RWPE2 (cell line): ENCODE data around the gene DNHD1.

Source experiments
- ATAC-seq: fragments of 200-7000 bp; cut with Tn5 transposase; 3 replicates; pipeline ENCODE4 v1.9.1; 2021; ENCODE audit warnings: low read depth
- DNase-seq: peaks from one replicate; pipeline ENCODE4 v3.0.0-alpha.2; 2020; ENCODE audit warnings: low spot score
- H3K27ac ChIP-seq: fragments of 450-650 bp; 2 replicates; pipeline ENCODE4 v1.5.1; 2017; ENCODE audit warnings: mild to moderate bottlenecking; ENCODE audit not compliant: poor library complexity, severe bottlenecking
- H3K27me3 ChIP-seq: fragments of 250-450 bp; sonication (Bioruptor Pico); 2 replicates; pipeline ENCODE4 v1.5.1; 2021; ENCODE audit warnings: mild to moderate bottlenecking, moderate library complexity; ENCODE audit not compliant: insufficient read depth, poor library complexity, severe bottlenecking
- H3K36me3 ChIP-seq: fragments of 250-450 bp; sonication (Bioruptor Pico); 2 replicates; pipeline ENCODE4 v1.5.1; 2020; ENCODE audit warnings: low read depth, mild to moderate bottlenecking, moderate library complexity
- H3K4me1 ChIP-seq: fragments of 250-450 bp; sonication (Bioruptor Pico); 2 replicates; pipeline ENCODE4 v1.5.1; 2021; ENCODE audit warnings: mild to moderate bottlenecking, moderate library complexity; ENCODE audit not compliant: insufficient read depth, poor library complexity, severe bottlenecking
- H3K4me3 ChIP-seq: fragments of 250-450 bp; sonication (Bioruptor Pico); 2 replicates; pipeline ENCODE4 v1.5.1; 2021; ENCODE audit warnings: mild to moderate bottlenecking, moderate library complexity; ENCODE audit not compliant: severe bottlenecking
- H3K9me3 ChIP-seq: fragments of 250-450 bp; sonication (Bioruptor Pico); 2 replicates; pipeline ENCODE4 v1.5.1; 2021; ENCODE audit warnings: mild to moderate bottlenecking, moderate library complexity; ENCODE audit not compliant: severe bottlenecking
- TF ChIP-seq, protein P1 (sequence below): fragments of 450-650 bp; IDR thresholded peaks from one replicate; pipeline ENCODE4 v1.5.1; 2017; ENCODE audit warnings: mild to moderate bottlenecking, moderate library complexity; ENCODE audit not compliant: poor library complexity, severe bottlenecking

The DNHD1 gene

DNA sequence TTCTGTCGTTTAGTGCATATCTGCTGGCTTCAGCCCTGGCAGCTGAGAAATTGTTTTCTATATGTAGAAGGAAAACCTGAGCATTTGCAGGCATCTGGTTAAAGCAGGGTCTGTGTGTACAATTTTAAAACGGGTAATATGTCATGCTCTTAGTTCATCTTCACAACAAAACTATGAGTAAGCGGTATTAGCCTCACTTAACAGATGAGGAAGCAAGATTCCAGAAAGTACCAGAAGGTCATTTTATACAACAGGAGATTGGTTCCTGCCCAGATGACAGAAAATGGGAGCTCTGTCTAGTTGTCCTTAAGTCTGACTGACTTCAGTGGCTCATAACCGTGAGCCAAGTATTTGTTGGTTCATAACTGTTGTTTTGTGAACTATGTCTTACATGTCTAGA is 14.6 kb upstream of the DNHD1 start:
- Histone ChIP-seq H3K4me3 (peak overlapping the region; percentile 63), H3K36me3 (peaks cover 81% of the 10 kb centered on the region), H3K4me1 (peaks cover 6% of the 10 kb centered on the region), H3K27ac (peak overlapping the region; percentile 61), H3K9me3 (no peaks in the 10 kb centered on the region), H3K27me3 (no peaks in the 10 kb centered on the region)
- TF ChIP-seq, protein P1, sequence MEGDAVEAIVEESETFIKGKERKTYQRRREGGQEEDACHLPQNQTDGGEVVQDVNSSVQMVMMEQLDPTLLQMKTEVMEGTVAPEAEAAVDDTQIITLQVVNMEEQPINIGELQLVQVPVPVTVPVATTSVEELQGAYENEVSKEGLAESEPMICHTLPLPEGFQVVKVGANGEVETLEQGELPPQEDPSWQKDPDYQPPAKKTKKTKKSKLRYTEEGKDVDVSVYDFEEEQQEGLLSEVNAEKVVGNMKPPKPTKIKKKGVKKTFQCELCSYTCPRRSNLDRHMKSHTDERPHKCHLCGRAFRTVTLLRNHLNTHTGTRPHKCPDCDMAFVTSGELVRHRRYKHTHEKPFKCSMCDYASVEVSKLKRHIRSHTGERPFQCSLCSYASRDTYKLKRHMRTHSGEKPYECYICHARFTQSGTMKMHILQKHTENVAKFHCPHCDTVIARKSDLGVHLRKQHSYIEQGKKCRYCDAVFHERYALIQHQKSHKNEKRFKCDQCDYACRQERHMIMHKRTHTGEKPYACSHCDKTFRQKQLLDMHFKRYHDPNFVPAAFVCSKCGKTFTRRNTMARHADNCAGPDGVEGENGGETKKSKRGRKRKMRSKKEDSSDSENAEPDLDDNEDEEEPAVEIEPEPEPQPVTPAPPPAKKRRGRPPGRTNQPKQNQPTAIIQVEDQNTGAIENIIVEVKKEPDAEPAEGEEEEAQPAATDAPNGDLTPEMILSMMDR = no peak
- DNase-seq (no peak), ATAC-seq (no peak)

DNA sequence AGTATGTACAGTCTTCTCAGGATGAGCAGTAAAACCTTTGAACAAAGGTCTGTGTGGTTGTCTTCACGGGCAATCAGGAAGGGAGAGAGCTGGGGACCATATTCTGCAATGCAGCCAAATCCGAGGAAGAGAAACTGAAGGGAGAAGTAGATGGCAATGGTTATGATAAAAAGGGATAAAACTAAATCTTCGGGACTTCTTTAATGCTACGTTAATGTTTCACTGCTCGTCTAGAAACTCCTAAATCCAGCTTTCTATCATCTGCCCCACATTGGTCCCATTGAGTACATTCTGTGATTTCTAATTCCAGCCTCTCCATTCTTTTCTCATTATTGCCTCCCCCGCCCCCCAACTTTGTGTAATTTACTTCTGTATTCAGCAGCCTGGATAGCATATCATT is 14.1 kb upstream of the DNHD1 start:
- H3K4me1 ChIP-seq = peaks cover 6% of the 10 kb centered on the region
- DNase-seq (no peak), ATAC-seq (no peak)
- no peak overlapping the region for H3K27ac ChIP-seq
- TF ChIP-seq, protein P1 = no peak
- H3K9me3 ChIP-seq = no peaks in the 10 kb centered on the region
- H3K27me3 ChIP-seq = no peaks in the 10 kb centered on the region
- H3K4me3 ChIP-seq = no peak overlapping the region
- H3K36me3 ChIP-seq = peaks cover 81% of the 10 kb centered on the region

DNA sequence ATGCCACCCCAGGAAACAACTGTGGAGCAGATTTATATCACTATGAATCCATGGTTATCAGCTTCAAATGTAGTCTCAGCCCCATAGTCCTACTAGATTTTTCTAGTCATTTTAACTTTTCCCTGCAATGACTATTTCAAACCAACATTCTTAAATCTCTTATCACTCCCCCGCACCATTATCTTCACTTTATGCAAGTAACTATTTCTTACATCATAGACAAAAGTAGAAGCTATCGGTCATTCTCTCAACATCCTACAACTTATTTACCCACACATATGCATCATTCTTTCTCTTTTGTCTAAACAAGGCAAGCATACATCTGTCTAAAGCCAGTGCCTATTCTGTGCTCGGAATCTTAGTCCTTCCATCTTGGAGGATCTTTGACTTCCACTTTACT is 11.4 kb upstream of the DNHD1 start:
- H3K4me3 ChIP-seq = no peak overlapping the region
- H3K9me3 ChIP-seq = no peaks in the 10 kb centered on the region
- peaks cover 68% of the 10 kb centered on the region for H3K36me3 ChIP-seq
- ATAC-seq (no peak), DNase-seq (no peak)
- H3K27ac ChIP-seq = no peak overlapping the region
- TF ChIP-seq, protein P1 = no peak
- H3K27me3 ChIP-seq = no peaks in the 10 kb centered on the region
- peaks cover 6% of the 10 kb centered on the region for H3K4me1 ChIP-seq

DNA sequence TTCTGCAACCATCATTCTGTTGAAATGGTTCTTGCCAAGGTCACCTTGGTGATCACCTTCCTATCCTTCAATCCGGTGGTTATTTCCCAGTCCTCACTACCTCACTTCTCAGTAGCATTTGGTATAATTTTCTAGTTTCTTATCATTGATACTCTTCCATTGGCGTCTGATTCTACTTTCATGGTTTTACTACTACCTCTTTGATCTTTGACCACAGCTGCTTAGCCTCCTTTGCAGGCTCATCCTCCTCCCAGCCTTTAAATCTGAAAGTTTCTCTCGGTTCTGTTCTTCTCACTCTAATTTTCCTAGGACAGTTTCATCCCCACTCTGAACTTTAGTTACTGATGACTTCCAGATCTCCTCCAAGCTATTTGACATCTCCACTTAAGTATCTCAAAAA is 10.8 kb upstream of the DNHD1 start:
- peaks cover 6% of the 10 kb centered on the region for H3K4me1 ChIP-seq
- H3K27ac ChIP-seq = no peak overlapping the region
- no peaks in the 10 kb centered on the region for H3K9me3 ChIP-seq
- no peak overlapping the region for H3K4me3 ChIP-seq
- ATAC-seq (no peak), DNase-seq (no peak)
- H3K36me3 ChIP-seq = peaks cover 68% of the 10 kb centered on the region
- no peaks in the 10 kb centered on the region for H3K27me3 ChIP-seq
- TF ChIP-seq, protein P1 = no peak

DNA sequence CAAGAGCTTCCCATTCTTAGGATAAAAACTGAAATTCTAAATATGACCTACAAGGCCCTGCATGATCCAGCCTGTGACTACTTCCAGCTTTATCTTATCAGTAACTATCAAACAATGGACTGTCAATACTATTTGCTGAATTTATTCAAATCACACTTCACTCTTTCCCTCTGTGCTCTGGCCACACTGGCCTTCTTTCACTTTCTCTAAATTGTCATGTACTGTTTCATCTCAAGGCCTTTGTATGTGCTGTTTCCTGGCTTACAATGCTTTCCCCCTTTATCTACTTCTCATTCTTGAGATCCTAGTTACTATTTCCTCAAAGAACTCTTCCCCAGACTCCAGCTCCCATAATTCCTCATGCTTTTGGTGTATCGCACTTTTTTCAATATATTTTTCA is 10.1 kb upstream of the DNHD1 start:
- no peak for ATAC-seq
- H3K4me1 ChIP-seq = peaks cover 6% of the 10 kb centered on the region

More for the DNA sequence above, 10.1 kb upstream of the DNHD1 start:
- H3K27me3 ChIP-seq = no peaks in the 10 kb centered on the region
- H3K9me3 ChIP-seq = no peaks in the 10 kb centered on the region
- H3K27ac ChIP-seq = no peak overlapping the region
- peaks cover 74% of the 10 kb centered on the region for H3K36me3 ChIP-seq
- TF ChIP-seq, protein P1 = no peak
- no peak overlapping the region for H3K4me3 ChIP-seq
- DNase-seq = no peak
